H9 (cell line): ENCODE data around the gene HSDL2. TPM values are rescaled to one million over a fixed set of nuclear protein-coding genes. Genes with fewer than 3 reads are reported as not detected.

ENCODE experiments used
- DNase-seq: peaks from one replicate; pipeline ENCODE4 v3.0.0-alpha.2; 2017
- H2AFZ ChIP-seq: one replicate; pipeline ENCODE4 v1.6.1; 2013; ENCODE audit warnings: mild to moderate bottlenecking, low read length, control low read depth, moderate library complexity
- H2AK5ac ChIP-seq: 2 replicates; pipeline ENCODE4 v1.6.1; 2013; ENCODE audit warnings: low read length, control low read depth, mixed read lengths; ENCODE audit not compliant: insufficient read length
- H2BK120ac ChIP-seq: one replicate; pipeline ENCODE4 v1.6.1; 2013; ENCODE audit warnings: low read depth, mild to moderate bottlenecking, low read length, control low read depth, inconsistent platforms; ENCODE audit not compliant: poor library complexity, severe bottlenecking
- H2BK12ac ChIP-seq: 2 replicates; pipeline ENCODE4 v1.6.1; 2013; ENCODE audit warnings: low read length, control low read depth, mixed read lengths, low read depth; ENCODE audit not compliant: insufficient read length
- H2BK15ac ChIP-seq: 2 replicates; pipeline ENCODE4 v1.6.1; 2013; ENCODE audit warnings: low read depth, low read length, control low read depth
- H2BK20ac ChIP-seq: one replicate; pipeline ENCODE4 v1.6.1; 2013; ENCODE audit warnings: low read depth, mild to moderate bottlenecking, low read length, control low read depth, inconsistent platforms; ENCODE audit not compliant: poor library complexity, severe bottlenecking
- H2BK5ac ChIP-seq: 2 replicates; pipeline ENCODE4 v1.6.1; 2013; ENCODE audit warnings: low read length, control low read depth, mixed read lengths; ENCODE audit not compliant: insufficient read length
- H3K14ac ChIP-seq: 2 replicates; pipeline ENCODE4 v1.6.1; 2013; ENCODE audit warnings: low read length, control low read depth; ENCODE audit not compliant: insufficient read depth
- H3K18ac ChIP-seq: 2 replicates; pipeline ENCODE4 v1.6.1; 2013; ENCODE audit warnings: low read depth, mild to moderate bottlenecking, mixed read lengths, low read length, control low read depth; ENCODE audit not compliant: insufficient read length
- H3K23ac ChIP-seq: 2 replicates; pipeline ENCODE4 v1.6.1; 2013; ENCODE audit warnings: low read length, control low read depth, mixed read lengths, low read depth; ENCODE audit not compliant: insufficient read length
- H3K23me2 ChIP-seq: 2 replicates; pipeline ENCODE4 v1.6.1; 2013; ENCODE audit warnings: low read depth, mild to moderate bottlenecking, mixed read lengths, low read length, control low read depth; ENCODE audit not compliant: insufficient read length, poor library complexity, severe bottlenecking
- H3K27ac ChIP-seq: 2 replicates; pipeline ENCODE4 v1.5.1; 2013; ENCODE audit warnings: low read length, control low read depth, mixed read lengths, low read depth; ENCODE audit not compliant: insufficient read length
- H3K27me3 ChIP-seq: 2 replicates; pipeline ENCODE4 v1.6.1; 2013; ENCODE audit warnings: low read length, control low read depth, inconsistent platforms; ENCODE audit not compliant: insufficient read depth
- H3K4ac ChIP-seq: 2 replicates; pipeline ENCODE4 v1.6.1; 2013; ENCODE audit warnings: low read depth, mild to moderate bottlenecking, control low read depth, inconsistent platforms, low read length, moderate library complexity
- H3K4me1 ChIP-seq: 2 replicates; pipeline ENCODE4 v1.6.1; 2013; ENCODE audit warnings: low read length, control low read depth, inconsistent platforms; ENCODE audit not compliant: insufficient read depth
- H3K4me2 ChIP-seq: 2 replicates; pipeline ENCODE4 v1.6.1; 2013; ENCODE audit warnings: low read length, control low read depth, mixed read lengths; ENCODE audit not compliant: insufficient read length, insufficient read depth
- H3K56ac ChIP-seq: 2 replicates; pipeline ENCODE4 v1.6.1; 2013; ENCODE audit warnings: low read depth, mild to moderate bottlenecking, mixed read lengths, low read length, control low read depth; ENCODE audit not compliant: insufficient read length
- H3K79me1 ChIP-seq: 2 replicates; pipeline ENCODE4 v1.6.1; 2013; ENCODE audit warnings: low read depth, mild to moderate bottlenecking, moderate library complexity, low read length, control low read depth, inconsistent platforms; ENCODE audit not compliant: insufficient read depth, poor library complexity, severe bottlenecking
- H3K79me2 ChIP-seq: 2 replicates; pipeline ENCODE4 v1.6.1; 2013; ENCODE audit warnings: low read length, control low read depth, inconsistent platforms; ENCODE audit not compliant: insufficient read depth
- H3K9ac ChIP-seq: 2 replicates; pipeline ENCODE4 v1.6.1; 2013; ENCODE audit warnings: low read length, control low read depth, mixed read lengths; ENCODE audit not compliant: insufficient read length; ENCODE audit errors: extremely low read depth
- H3K9me3 ChIP-seq: one replicate; pipeline ENCODE4 v1.6.1; 2013; ENCODE audit warnings: low read depth, low read length, inconsistent platforms; ENCODE audit not compliant: control insufficient read depth
- H3T11ph ChIP-seq: one replicate; pipeline ENCODE4 v1.6.1; 2013; ENCODE audit warnings: mild to moderate bottlenecking, low read length, control low read depth, inconsistent platforms
- H4K20me1 ChIP-seq: one replicate; pipeline ENCODE4 v1.6.1; 2013; ENCODE audit not compliant: control insufficient read depth, insufficient read length, insufficient read depth
- H4K5ac ChIP-seq: 2 replicates; pipeline ENCODE4 v1.6.1; 2013; ENCODE audit warnings: low read depth, mild to moderate bottlenecking, mixed read lengths, low read length, control low read depth; ENCODE audit not compliant: insufficient read length
- H4K8ac ChIP-seq: replicated peaks from 2 replicates; pipeline ENCODE4 v1.6.1; 2013; ENCODE audit warnings: low read length, control low read depth, mixed read lengths, low read depth; ENCODE audit not compliant: insufficient read length
- H4K91ac ChIP-seq: 2 replicates; pipeline ENCODE4 v1.6.1; 2013; ENCODE audit warnings: low read depth, mild to moderate bottlenecking, moderate library complexity, mixed read lengths, low read length, control low read depth; ENCODE audit not compliant: insufficient read length
- H3K27ac Mint-ChIP-seq, 3 experiments: 2 replicates in 2 of 3; 3 replicates in 1 of 3; pipeline ENCODE4 v1.8.0; 2020 to 2021; ENCODE audit warnings: mixed read lengths in 3 of 3, mild to moderate bottlenecking in 1 of 3, moderate library complexity in 1 of 3
- H3K27me3 Mint-ChIP-seq: 2 replicates; pipeline ENCODE4 v1.8.0; 2021; ENCODE audit warnings: low read depth, mild to moderate bottlenecking, moderate library complexity, mixed read lengths
- H3K36me3 Mint-ChIP-seq, 3 experiments: 2 replicates in 2 of 3; 3 replicates in 1 of 3; pipeline ENCODE4 v1.8.0; 2020 to 2021; ENCODE audit warnings: low read depth in 3 of 3, mixed read lengths in 3 of 3; ENCODE audit not compliant: insufficient read depth in 1 of 3
- H3K4me1 Mint-ChIP-seq, 2 experiments: 2 replicates each; pipeline ENCODE4 v1.8.0; 2020; ENCODE audit warnings: mixed read lengths in 2 of 2
- H3K4me3 Mint-ChIP-seq, 2 experiments: 2 replicates in 1 of 2; 3 replicates in 1 of 2; pipeline ENCODE4 v1.8.0; 2020 to 2021; ENCODE audit warnings: mild to moderate bottlenecking in 2 of 2, mixed read lengths in 2 of 2, moderate library complexity in 1 of 2
- H3K9me3 Mint-ChIP-seq, 2 experiments: 2 replicates in 1 of 2; 3 replicates in 1 of 2; pipeline ENCODE4 v1.8.0; 2020; ENCODE audit warnings: mild to moderate bottlenecking in 2 of 2, mixed read lengths in 2 of 2, moderate library complexity in 1 of 2
- WGBS: extraction: QIAGEN DNeasy Blood & Tissue Kit; methylation state at CpG from one replicate; pipeline ENCODE4 v1.1.7; 2013; ENCODE audit warnings: missing lambda C conversion rate, low lambda C conversion rate, mixed read lengths; ENCODE audit not compliant: insufficient read length; ENCODE audit errors: extremely low coverage; 5-methylcytosine and 5-hydroxymethylcytosine counted together
- total RNA-seq: library from RNA; stranded (reverse); gene quantifications from 2 replicates; pipeline ENCODE4 v1.2.1, GENCODE V29; 2021
- TF ChIP-seq, protein P1 (sequence below): fragments of 200-600 bp; sonication (generic); conservative IDR thresholded peaks from 3 replicates; pipeline ENCODE4 v1.8.0; 2021; ENCODE audit warnings: antibody characterized with exemption, mild to moderate bottlenecking

The HSDL2 gene
- total RNA-seq, 1 experiment from 2014 or later, result 16.6 TPM

GRCh38 chr9:112352209-112352608 is 27.7 kb upstream of the HSDL2 start:
- no peak overlapping the region for H3K18ac ChIP-seq
- H3K27me3 Mint-ChIP-seq, result no peaks in the 10 kb centered on the region

More at GRCh38 chr9:112352209-112352608, 27.7 kb upstream of the HSDL2 start:
- Histone ChIP-seq H3K4me2 (no peak overlapping the region), H2AK5ac (no peak overlapping the region), H3K23ac (no peak overlapping the region), H3K14ac (no peak overlapping the region), H2BK15ac (no peak overlapping the region), H3K9ac (no peak overlapping the region), H4K5ac (no peak overlapping the region), H3T11ph (no peak overlapping the region), H3K79me2 (no peaks in the 10 kb centered on the region), H2BK120ac (no peak overlapping the region), H2BK20ac (no peak overlapping the region), H3K79me1 (no peaks in the 10 kb centered on the region), H3K4ac (no peak overlapping the region), H4K91ac (no peak overlapping the region), H3K4me1 (no peaks in the 10 kb centered on the region; the same call in 1 of the 2 replicates), H2BK5ac (no peak overlapping the region), H3K27me3 (no peaks in the 10 kb centered on the region), H2AFZ (no peak overlapping the region), H4K20me1 (no peaks in the 10 kb centered on the region), H3K9me3 (no peaks in the 10 kb centered on the region), H3K56ac (no peak overlapping the region), H4K8ac (no peak overlapping the region), H3K23me2 (no peaks in the 10 kb centered on the region), H2BK12ac (no peak overlapping the region), H3K27ac (no peak overlapping the region)
- DNase-seq, result no peak
- H3K36me3 Mint-ChIP-seq, result no peaks in the 10 kb centered on the region
- no CpG with 5 or more reads among the region's 3 CpGs for WGBS
- H3K4me1 Mint-ChIP-seq, result peaks cover 22 to 26% of the 10 kb centered on the region in 2 experiments
- TF ChIP-seq, protein P1, sequence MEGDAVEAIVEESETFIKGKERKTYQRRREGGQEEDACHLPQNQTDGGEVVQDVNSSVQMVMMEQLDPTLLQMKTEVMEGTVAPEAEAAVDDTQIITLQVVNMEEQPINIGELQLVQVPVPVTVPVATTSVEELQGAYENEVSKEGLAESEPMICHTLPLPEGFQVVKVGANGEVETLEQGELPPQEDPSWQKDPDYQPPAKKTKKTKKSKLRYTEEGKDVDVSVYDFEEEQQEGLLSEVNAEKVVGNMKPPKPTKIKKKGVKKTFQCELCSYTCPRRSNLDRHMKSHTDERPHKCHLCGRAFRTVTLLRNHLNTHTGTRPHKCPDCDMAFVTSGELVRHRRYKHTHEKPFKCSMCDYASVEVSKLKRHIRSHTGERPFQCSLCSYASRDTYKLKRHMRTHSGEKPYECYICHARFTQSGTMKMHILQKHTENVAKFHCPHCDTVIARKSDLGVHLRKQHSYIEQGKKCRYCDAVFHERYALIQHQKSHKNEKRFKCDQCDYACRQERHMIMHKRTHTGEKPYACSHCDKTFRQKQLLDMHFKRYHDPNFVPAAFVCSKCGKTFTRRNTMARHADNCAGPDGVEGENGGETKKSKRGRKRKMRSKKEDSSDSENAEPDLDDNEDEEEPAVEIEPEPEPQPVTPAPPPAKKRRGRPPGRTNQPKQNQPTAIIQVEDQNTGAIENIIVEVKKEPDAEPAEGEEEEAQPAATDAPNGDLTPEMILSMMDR, result no peak
- peak overlapping the region in 1 of 3 experiments; percentile 20; a peak in 1 of 7 replicates for H3K27ac Mint-ChIP-seq
- no peak overlapping the region for H3K4me3 Mint-ChIP-seq
- no peaks in the 10 kb centered on the region; a peak in 2 of 5 replicates for H3K9me3 Mint-ChIP-seq
